ENCODE results near the gene SFSWAP. TPM values are rescaled to one million over a fixed set of nuclear protein-coding genes. Genes with fewer than 3 reads are reported as not detected.

SFSWAP gene
- total RNA-seq, 1 donor = 31.1 TPM

GRCh38 chr12:131745706-131746105 lies 34.8 kb downstream of the SFSWAP start:
- no peak overlapping the region for H3K27ac ChIP-seq (ENCODE audit: low read depth, low read length)
- no peaks in the 10 kb centered on the region for H3K9me3 ChIP-seq (ENCODE audit: low read depth, low read length)
- H4K20me1 ChIP-seq (ENCODE audit: insufficient read depth, low read length) = peaks cover 7% of the 10 kb centered on the region
- no peaks in the 10 kb centered on the region for H3K27me3 ChIP-seq (ENCODE audit: insufficient read depth, low read length)
- H3K36me3 ChIP-seq (ENCODE audit: insufficient read depth, low read length) = peaks cover 48% of the 10 kb centered on the region
- no peak overlapping the region for H3K4me2 ChIP-seq (ENCODE audit: insufficient read depth, low read length)
- TF ChIP-seq CTCF (IDR thresholded peaks at IDR 0.05; ENCODE audit: extremely low read depth, low read depth, low read length) = no peak
- no peaks in the 10 kb centered on the region for H3K4me1 ChIP-seq (ENCODE audit: insufficient read depth, low read length)
- H3K79me2 ChIP-seq (ENCODE audit: insufficient read depth, low read length) = peaks cover 17% of the 10 kb centered on the region
- no peak overlapping the region for H3K4me3 ChIP-seq (ENCODE audit: insufficient read depth, low read length)
- no peak for DNase-seq (ENCODE audit: insufficient read length, low spot score, missing footprints)
- H2AFZ ChIP-seq (ENCODE audit: low read length) = no peak overlapping the region

GRCh38 chr12:131747276-131748177 lies 36.6 kb downstream of the SFSWAP start:
- no peak for TF ChIP-seq CTCF (IDR thresholded peaks at IDR 0.05; ENCODE audit: extremely low read depth, low read depth, low read length)

GRCh38 chr12:131749618-131750315 lies 38.9 kb downstream of the SFSWAP start:
- Histone ChIP-seq H3K4me3 (ENCODE audit: insufficient read depth, low read length) (no peak overlapping the region), H3K36me3 (ENCODE audit: insufficient read depth, low read length) (peaks cover 37% of the 10 kb centered on the region), H3K4me2 (ENCODE audit: insufficient read depth, low read length) (no peak overlapping the region), H3K27ac (ENCODE audit: low read depth, low read length) (no peak overlapping the region), H3K4me1 (ENCODE audit: insufficient read depth, low read length) (no peaks in the 10 kb centered on the region), H2AFZ (ENCODE audit: low read length) (no peak overlapping the region), H3K27me3 (ENCODE audit: insufficient read depth, low read length) (no peaks in the 10 kb centered on the region), H4K20me1 (ENCODE audit: insufficient read depth, low read length) (peaks cover 4% of the 10 kb centered on the region), H3K79me2 (ENCODE audit: insufficient read depth, low read length) (peaks cover 26% of the 10 kb centered on the region), H3K9me3 (ENCODE audit: low read depth, low read length) (no peaks in the 10 kb centered on the region)
- TF ChIP-seq CTCF (IDR thresholded peaks at IDR 0.05; ENCODE audit: extremely low read depth, low read depth, low read length) = no peak
- peak; percentile 39 for DNase-seq (ENCODE audit: insufficient read length, low spot score, missing footprints)

More at GRCh38 chr12:131747276-131748177, 36.6 kb downstream of the SFSWAP start:
- no peaks in the 10 kb centered on the region for H3K27me3 ChIP-seq (ENCODE audit: insufficient read depth, low read length)
- DNase-seq (ENCODE audit: insufficient read length, low spot score, missing footprints) = peak; percentile 37
- H2AFZ ChIP-seq (ENCODE audit: low read length) = no peak overlapping the region
- H4K20me1 ChIP-seq (ENCODE audit: insufficient read depth, low read length) = peaks cover 4% of the 10 kb centered on the region
- H3K4me2 ChIP-seq (ENCODE audit: insufficient read depth, low read length) = no peak overlapping the region
- no peaks in the 10 kb centered on the region for H3K9me3 ChIP-seq (ENCODE audit: low read depth, low read length)
- peaks cover 25% of the 10 kb centered on the region for H3K79me2 ChIP-seq (ENCODE audit: insufficient read depth, low read length)
- no peak overlapping the region for H3K27ac ChIP-seq (ENCODE audit: low read depth, low read length)
- no peaks in the 10 kb centered on the region for H3K4me1 ChIP-seq (ENCODE audit: insufficient read depth, low read length)
- H3K4me3 ChIP-seq (ENCODE audit: insufficient read depth, low read length) = no peak overlapping the region
- H3K36me3 ChIP-seq (ENCODE audit: insufficient read depth, low read length) = peaks cover 41% of the 10 kb centered on the region

- no peak overlapping the region for H2AFZ ChIP-seq (ENCODE audit: low read length)
- no peak overlapping the region for H3K27ac ChIP-seq (ENCODE audit: low read depth, low read length)
- peaks cover 22% of the 10 kb centered on the region for H3K79me2 ChIP-seq (ENCODE audit: insufficient read depth, low read length)
- DNase-seq (ENCODE audit: insufficient read length, low spot score, missing footprints) = peak; percentile 50
- no peaks in the 10 kb centered on the region for H3K9me3 ChIP-seq (ENCODE audit: low read depth, low read length)
- no peak overlapping the region for H3K4me2 ChIP-seq (ENCODE audit: insufficient read depth, low read length)
- no peaks in the 10 kb centered on the region for H3K27me3 ChIP-seq (ENCODE audit: insufficient read depth, low read length)
- H4K20me1 ChIP-seq (ENCODE audit: insufficient read depth, low read length) = peaks cover under 1% of the 10 kb centered on the region
- peaks cover 42% of the 10 kb centered on the region for H3K36me3 ChIP-seq (ENCODE audit: insufficient read depth, low read length)
- no peaks in the 10 kb centered on the region for H3K4me1 ChIP-seq (ENCODE audit: insufficient read depth, low read length)
- TF ChIP-seq CTCF (IDR thresholded peaks at IDR 0.05; ENCODE audit: extremely low read depth, low read depth, low read length) = no peak
- no peak overlapping the region for H3K4me3 ChIP-seq (ENCODE audit: insufficient read depth, low read length)
Measured at GRCh38 chr12:131751335-131751734, 40.4 kb downstream of the SFSWAP start.

Measured in osteoblast (primary cell).